Adipose tissue (tissue), 3 donors: ENCODE measurements around the gene PLCB2. TPM values are rescaled to one million over a fixed set of nuclear protein-coding genes. Genes with fewer than 3 reads are reported as not detected.

Source experiments
- H3K27ac ChIP-seq: one replicate; pipeline ENCODE4 v1.5.1; 2013; ENCODE audit warnings: low read depth, low read length
- WGBS, 3 donors: extraction: QIAGEN DNeasy Blood & Tissue Kit; methylation state at CpG; one replicate each; pipeline ENCODE4 v1.1.7; 2013; 5-methylcytosine and 5-hydroxymethylcytosine counted together
- polyA plus RNA-seq, 3 donors: library from polyadenylated mRNA; stranded (reverse); fragments of 200-250 nt; gene quantifications; one replicate each; pipeline ENCODE4 v1.2.3, GENCODE V29; 2013
- donor health status: healthy with polysubstance abuse.
- donor health status: Bipolar disorder and iron deficiency.
- donor health status: healthy.

Gene PLCB2
- polyA plus RNA-seq, 3 donors: 3.3 to 15.1 (median 12.7) TPM

- no peak overlapping the region for H3K27ac ChIP-seq
- WGBS, 3 donors: 70 to 81% (median 74%) methylated on average over 7 of the region's 7 CpGs
Measured at GRCh38 chr15:40342416-40343320, 34.9 kb upstream of the PLCB2 start.

- H3K27ac ChIP-seq: peak within 1 kb of the TSS; percentile 10
- 16 to 32% (median 17%) methylated on average over 15 to 17 of the region's 17 CpGs for WGBS, 3 donors
Measured at GRCh38 chr15:40340740-40341400, 33.1 kb upstream of the PLCB2 start, which contains the start of gene CCDC9B. Gene CCDC9B, minus strand, starts transcription at chr15:40340939. Its CDS starts 120 bp downstream, at chr15:40340819.

- WGBS, 3 donors: 44 to 55% (median 48%) methylated on average over 13 to 14 of the region's 14 CpGs
- H3K27ac ChIP-seq: peak overlapping the region; percentile 10
Measured at GRCh38 chr15:40340038-40340739, 32.5 kb upstream of the PLCB2 start.

- no peak overlapping the region for H3K27ac ChIP-seq
- 82 to 91% (median 90%) methylated on average over 7 of the region's 7 CpGs for WGBS, 3 donors
Measured at GRCh38 chr15:40339621-40339945, 31.8 kb upstream of the PLCB2 start.

- 78 to 82% (median 81%) methylated on average over 11 of the region's 11 CpGs for WGBS, 3 donors
- H3K27ac ChIP-seq: no peak overlapping the region
Measured at GRCh38 chr15:40338921-40339620, 31.3 kb upstream of the PLCB2 start.

- 28 to 43% (median 42%) methylated on average over 11 of the region's 11 CpGs for WGBS, 3 donors
- H3K27ac ChIP-seq: no peak overlapping the region
Measured at GRCh38 chr15:40338041-40338657, 30.4 kb upstream of the PLCB2 start.

GRCh38 chr15:40337597-40337996 lies 29.9 kb upstream of the PLCB2 start:
- WGBS, 3 donors: 50 to 65% (median 58%) methylated on average over 18 to 19 of the region's 19 CpGs
- no peak overlapping the region for H3K27ac ChIP-seq

GRCh38 chr15:40336744-40337122 lies 29.0 kb upstream of the PLCB2 start:
- WGBS, 3 donors: 51 to 52% (median 52%) methylated on average over 5 of the region's 5 CpGs
- no peak overlapping the region for H3K27ac ChIP-seq

GRCh38 chr15:40335938-40336743 lies 28.4 kb upstream of the PLCB2 start:
- H3K27ac ChIP-seq: no peak overlapping the region
- WGBS, 3 donors: 72 to 83% (median 79%) methylated on average over 13 of the region's 13 CpGs

- no peak overlapping the region for H3K27ac ChIP-seq
Measured at GRCh38 chr15:40334941-40335795, 27.4 kb upstream of the PLCB2 start.

GRCh38 chr15:40334541-40334940 lies 26.8 kb upstream of the PLCB2 start:
- no peak overlapping the region for H3K27ac ChIP-seq
- 63 to 88% (median 70%) methylated on average over 3 of the region's 3 CpGs for WGBS, 3 donors

More at GRCh38 chr15:40334941-40335795, 27.4 kb upstream of the PLCB2 start:
- WGBS, 3 donors: 72 to 81% (median 77%) methylated on average over 22 to 26 of the region's 26 CpGs

GRCh38 chr15:40333922-40334492 lies 26.3 kb upstream of the PLCB2 start:
- 12 to 59% (median 19%) methylated on average over 12 of the region's 12 CpGs for WGBS, 3 donors
- H3K27ac ChIP-seq: peak overlapping the region; percentile 36

- 55 to 83% (median 62%) methylated on average over 8 of the region's 8 CpGs for WGBS, 3 donors
- no peak overlapping the region for H3K27ac ChIP-seq
Measured at GRCh38 chr15:40332113-40332781, 24.5 kb upstream of the PLCB2 start.

- H3K27ac ChIP-seq: no peak overlapping the region
- 91 to 95% (median 95%) methylated on average over 7 of the region's 7 CpGs for WGBS, 3 donors
Measured at GRCh38 chr15:40331637-40332036, 23.9 kb upstream of the PLCB2 start.

- 92 to 96% (median 93%) methylated on average over 7 of the region's 7 CpGs for WGBS, 3 donors
- H3K27ac ChIP-seq: no peak overlapping the region
Measured at GRCh38 chr15:40331026-40331425, 23.3 kb upstream of the PLCB2 start.
